ENCODE results near the gene LARP4.

LARP4 gene

GRCh38 chr12:50527359-50527726, 126.7 kb downstream of the LARP4 start:
- DNase-seq, result no peak

- no peak for DNase-seq
Measured at GRCh38 chr12:50528800-50529199, 128.1 kb downstream of the LARP4 start.

- no peak for DNase-seq
Measured at GRCh38 chr12:50529345-50529744, 128.7 kb downstream of the LARP4 start.
